HG03280 (cell line): ENCODE data around the gene ANKZF1.

Experiments
- ATAC-seq: cut with Tn5 transposase; IDR thresholded peaks from one replicate; pipeline ENCODE4 v1.9.1; 2021; ENCODE audit warnings: mild to moderate bottlenecking, moderate library complexity; ENCODE audit not compliant: unreplicated experiment

ANKZF1 gene

DNA sequence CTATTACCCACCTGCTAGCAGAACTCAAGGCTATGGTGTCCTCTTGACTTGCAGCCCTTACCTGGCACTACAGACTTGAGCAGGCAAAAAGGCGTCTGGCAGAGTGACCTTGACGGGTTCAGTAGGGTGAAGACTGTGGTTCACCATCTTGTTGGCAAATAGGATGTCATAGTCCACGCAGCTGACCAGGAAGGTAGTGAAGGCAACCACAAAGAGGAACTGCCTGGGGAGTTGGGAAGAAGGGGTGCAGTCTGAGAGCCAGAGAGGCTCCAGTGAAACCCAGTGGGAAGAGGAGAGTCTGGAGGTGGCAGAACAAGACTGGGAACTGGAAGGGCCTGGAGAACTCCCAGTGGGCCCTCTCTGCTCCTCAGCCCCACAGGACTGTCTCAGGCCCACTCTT, 4.3 kb upstream of the ANKZF1 start:
- no peak for ATAC-seq

DNA sequence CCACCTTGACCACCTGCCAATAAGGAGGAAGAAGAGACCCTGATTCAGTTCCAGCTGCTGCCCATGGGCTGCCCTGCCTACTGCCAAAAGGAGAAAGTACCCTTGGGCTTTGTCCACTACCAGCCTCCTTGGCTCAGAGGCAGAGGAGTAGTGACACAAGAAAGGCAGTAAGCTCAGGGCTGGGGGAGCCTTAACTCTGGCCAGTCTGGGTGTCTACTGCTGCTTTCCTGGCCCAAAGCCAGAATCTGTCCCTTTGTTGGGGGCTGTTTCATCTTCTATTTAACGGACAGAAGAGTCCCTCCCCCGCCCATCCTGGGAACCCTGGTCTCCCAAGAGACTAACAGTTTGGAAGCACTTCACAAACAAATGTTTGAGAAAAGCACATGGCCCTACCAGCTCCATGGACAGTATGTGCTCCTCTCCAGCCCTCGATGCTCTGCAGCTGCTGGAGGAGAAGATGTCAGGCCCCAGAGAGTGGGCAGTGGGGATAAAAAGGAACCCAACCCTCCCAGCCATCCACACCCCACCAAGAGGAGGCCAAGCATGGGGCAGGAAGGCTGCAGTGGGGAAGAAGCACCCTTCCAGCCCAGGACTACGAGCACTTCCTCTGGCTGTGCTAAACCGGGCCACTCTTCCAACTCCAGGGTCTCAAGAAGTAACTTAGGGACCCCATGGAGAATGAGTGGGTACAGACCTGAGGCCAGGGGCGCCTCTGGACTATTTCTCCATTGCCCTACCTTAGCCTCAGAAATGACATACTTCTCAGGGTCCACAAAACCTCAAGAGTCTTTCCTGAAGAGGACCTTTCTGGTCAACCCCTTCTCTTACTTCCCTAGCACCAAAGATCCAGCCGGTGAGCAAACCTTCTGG, 1.3 kb upstream of the ANKZF1 start:
- no peak for ATAC-seq

DNA sequence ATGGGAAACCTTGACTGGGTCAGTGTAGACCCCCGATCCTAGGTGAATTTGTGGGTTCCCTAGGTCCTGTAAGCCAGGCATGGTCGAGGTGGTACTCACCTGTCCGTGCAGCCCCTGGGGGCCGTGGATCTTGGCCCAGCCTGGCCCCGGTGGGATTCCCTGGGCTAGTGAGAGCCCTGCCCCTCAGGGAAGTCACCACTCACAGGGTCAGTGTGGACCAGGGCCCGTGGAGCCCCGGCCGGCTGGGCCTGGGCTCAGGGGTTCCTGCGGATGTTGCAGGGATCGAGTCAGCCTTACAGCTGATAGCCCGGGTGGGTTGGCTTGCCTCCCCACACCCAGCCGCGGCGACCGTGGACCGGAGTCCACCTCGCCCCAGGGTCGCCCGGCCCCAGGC, 698 bp upstream of the ANKZF1 start:
- no peak for ATAC-seq

DNA sequence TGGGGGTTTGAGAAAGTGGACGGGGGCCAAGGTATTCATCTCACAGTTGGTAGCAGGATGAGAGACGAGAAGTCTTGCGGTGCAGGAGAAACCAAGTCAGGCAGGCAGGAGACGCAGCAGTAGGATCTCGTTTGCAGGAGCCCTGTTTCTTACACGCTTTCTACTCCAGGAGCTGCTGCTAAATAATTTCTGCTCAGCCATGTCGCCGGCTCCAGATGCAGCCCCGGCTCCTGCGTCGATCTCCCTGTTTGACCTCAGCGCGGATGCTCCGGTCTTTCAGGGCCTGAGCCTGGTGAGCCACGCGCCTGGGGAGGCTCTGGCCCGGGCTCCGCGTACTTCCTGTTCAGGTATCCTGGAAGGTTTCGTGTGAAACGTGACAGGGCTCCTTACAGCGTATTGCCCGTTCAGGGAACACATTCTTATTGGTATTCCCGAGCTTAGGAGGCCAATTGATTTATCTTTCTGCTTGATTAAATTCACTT, 494 bp downstream of the ANKZF1 start:
- no peak for ATAC-seq

DNA sequence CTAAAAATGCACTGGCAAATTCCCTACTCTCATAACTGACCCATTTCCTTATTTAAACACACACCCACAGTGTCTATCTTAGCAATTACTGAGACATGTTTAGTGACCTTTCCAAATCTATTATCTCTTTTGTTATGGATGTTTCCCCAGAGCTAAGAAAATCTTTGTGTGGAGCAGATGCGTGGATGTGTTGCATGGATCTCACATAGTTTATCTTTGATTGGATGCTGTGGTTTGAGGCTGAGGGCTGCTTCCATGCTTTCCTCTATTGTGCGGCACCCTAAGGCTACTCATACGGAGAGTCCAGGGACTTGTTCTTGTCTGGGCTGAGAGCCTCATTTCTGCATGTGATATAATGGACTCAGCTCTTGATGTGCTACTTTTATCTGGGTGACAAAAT, 4.7 kb downstream of the ANKZF1 start:
- ATAC-seq, result no peak

DNA sequence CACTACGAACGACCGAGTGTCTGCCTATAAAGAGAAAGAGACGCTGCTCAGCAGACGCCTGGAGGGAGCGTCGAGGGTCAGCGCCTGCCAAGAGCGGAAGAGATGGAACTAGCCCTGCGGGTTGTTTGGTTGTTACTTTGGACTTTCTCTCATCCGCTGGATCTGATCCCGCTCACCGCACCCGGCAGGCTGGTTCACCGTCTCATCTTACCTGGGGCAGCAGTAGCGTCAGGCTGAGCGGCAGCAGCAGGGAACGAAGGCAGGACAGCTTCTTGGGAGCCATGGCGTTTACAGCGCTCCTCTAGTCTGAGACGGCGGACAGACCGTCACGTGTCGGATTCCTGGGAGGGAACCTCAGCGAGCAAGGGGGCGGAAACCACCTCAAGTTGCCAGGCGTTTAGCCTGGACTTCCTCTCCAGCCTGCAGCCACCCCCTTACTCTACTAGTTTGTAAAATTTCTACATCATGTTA, 13.7 kb downstream of the ANKZF1 start:
- ATAC-seq, result no peak

DNA sequence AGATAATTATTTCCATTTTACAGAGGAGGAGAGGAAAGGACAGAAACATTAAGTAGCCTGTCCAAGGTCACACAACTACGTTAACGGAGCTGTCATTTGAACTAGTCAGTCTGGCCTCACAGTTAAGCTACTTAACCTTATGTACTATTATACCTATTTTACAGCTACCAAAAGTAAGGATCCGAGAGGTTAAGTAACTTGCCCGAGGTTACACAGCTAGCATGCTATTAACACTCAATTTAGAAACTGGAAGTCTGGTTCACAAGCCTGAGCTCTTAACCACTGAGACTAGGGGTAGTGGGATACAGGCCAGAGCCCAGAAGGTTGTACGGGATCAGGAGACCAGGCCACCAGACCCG, 15.2 kb downstream of the ANKZF1 start:
- no peak for ATAC-seq

DNA sequence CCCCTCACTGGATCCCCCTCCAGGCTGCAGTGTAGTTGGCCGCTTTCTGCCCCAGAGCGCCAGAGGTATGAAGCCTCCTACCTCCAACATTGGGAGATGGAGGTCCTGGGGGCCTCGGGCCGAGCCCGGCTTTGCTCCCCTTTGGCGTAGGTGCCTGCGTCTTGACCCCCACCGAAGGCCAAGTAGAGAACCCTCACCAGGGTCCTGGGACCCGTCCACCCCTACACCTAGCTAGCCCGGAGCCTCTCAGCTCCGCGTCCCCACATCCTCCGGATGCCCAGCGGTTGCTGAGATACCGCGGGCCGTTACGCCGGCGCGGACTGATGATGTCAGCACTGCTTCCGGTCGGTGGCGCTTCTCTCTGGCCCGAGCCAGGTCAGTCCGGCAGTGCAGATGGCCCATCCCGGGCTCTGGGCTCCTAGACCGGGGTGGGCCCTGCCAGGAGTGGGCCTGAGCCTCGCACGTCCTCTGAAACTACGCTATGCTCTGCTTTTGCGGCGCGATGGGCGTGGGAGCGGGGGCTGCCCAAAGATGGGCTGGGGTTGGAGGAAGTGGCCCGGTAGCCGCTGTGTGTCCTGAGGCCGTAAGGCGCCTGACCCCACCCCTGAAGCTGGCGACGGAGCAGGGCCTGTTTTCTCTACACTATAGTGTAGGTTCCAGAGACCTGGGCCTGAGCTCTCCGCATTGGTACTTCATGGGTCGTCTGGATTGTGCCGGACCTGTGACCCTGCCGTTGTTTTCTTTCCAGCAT, 15.7 kb downstream of the ANKZF1 start, which contains the start of the genes GLB1L and STK16:
TSS of gene GLB1L (minus strand) at position 297 of the 751 bp plus-strand sequence. CDS start 1,871 bp downstream, outside the sequence.
TSS of gene STK16 (plus strand) at position 332 of the 751 bp plus-strand sequence. CDS start 521 bp downstream, outside the sequence.
- peak; percentile 83 for ATAC-seq

DNA sequence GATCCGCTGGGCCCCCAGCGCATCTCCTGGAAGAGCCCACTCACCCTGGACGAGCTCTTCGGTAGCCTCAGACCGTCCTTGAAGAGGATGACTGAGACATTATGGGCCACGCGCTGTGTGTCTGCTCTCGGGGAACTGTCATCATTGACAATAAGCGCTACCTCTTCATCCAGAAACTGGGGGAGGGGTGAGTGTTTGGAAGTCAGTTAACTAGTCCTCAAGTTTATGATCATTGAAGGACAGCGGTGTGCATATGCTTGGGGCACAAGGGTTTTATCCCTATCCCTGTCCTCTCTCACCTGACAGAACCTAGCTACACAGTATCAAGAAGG, 16.3 kb downstream of the ANKZF1 start:
- ATAC-seq, result no peak

DNA sequence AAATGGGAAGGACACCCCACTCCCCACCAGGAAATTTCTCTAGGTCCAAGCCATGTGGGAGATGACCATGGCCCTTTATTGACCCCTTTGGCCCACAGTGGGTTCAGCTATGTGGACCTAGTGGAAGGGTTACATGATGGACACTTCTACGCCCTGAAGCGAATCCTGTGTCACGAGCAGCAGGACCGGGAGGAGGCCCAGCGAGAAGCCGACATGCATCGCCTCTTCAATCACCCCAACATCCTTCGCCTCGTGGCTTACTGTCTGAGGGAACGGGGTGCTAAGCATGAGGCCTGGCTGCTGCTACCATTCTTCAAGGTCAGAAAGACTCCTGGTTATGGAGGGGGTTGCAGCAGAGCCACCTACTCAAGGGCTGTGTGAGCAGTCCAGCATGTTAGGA, 17.0 kb downstream of the ANKZF1 start:
- no peak for ATAC-seq

DNA sequence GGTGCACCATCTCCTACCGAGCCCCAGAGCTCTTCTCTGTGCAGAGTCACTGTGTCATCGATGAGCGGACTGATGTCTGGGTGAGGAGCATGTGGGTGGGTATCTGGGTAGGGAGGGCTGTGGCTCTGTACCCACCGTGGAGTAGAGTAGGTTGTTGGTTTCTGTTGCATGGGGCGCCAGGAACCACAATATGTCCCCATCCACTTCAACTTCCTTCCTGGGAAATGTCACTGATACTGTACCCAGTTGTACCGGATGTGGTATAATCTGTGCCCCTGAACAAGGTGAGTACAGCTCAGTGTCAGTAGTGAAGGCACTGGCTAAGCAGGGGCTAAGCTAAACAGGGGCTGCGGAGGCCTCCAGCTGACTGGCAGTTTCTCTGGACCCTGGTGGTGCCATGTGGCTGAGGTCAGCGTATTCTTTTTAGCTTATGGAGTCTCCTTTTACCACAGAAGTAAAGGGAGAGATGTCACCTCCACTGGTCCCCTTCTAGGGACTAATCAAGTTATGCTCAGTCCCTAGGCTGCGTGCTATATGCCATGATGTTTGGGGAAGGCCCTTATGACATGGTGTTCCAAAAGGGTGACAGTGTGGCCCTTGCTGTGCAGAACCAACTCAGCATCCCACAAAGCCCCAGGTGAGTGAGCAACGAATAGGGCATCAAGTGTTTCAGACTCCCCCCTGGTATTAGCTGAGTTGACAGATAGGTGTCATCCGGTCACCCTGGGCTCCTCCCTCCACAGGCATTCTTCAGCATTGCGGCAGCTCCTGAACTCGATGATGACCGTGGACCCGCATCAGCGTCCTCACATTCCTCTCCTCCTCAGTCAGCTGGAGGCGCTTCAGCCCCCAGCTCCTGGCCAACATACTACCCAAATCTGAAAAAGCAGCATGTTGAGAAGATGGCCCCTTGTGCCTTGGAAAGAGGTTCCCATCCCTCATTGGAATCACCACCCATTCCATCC, 18.4 kb downstream of the ANKZF1 start:
- ATAC-seq, result no peak

DNA sequence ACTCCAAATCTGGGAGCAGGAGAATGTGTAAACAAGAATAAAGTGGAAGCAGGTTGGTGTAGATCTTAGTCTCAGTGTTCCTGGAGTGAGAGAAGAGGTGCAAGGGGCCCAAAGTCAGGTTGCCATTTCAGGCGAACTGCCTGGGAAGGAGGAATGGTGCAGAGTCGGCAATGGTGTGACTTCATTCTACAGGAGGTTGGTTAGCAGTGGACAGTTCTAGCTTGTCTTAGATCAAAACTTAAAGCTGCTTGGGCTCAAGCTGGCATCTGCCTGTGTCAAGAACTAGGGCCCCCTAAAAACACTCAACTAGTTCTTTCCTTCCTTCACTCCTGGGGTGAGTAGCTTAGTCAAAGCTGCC, 19.2 kb downstream of the ANKZF1 start:
- ATAC-seq, result no peak

DNA sequence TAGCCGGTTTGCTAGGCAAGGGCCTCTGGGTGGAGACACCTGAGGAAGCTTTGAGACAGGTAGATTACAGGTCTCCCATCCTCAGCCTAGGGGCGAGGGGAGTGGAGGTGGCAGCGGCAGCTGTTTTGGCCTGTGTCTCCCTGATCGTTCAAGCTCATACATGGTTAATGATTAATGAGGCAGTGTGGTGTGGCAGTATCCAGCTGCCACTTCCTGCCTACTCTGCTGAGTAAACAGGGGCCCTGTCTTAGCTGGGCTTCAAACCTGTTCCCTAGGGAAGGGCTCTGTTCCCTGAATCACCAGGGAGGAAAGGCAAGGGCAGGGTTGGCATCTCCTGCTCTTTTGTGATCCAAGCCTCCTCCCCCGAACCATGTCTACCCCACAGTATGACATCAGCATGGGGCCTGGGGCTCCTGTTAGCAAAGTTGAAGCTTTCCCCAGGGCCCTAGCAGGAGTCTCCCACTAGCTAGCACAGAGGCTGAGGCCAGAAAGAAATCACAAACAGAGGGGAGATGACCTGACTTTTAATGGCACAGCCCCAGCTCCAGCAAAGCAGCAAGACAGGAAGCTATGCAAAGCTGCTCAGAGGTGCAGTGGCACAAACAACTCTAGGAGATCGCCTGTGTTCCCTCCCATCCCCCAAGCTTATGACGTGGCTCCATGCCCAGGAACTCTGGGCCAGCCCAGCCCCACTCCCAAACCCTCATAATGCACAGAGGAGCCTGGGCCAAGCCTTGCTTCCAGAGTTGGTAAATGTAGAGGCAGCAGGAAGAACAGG, 19.8 kb downstream of the ANKZF1 start:
- no peak for ATAC-seq

DNA sequence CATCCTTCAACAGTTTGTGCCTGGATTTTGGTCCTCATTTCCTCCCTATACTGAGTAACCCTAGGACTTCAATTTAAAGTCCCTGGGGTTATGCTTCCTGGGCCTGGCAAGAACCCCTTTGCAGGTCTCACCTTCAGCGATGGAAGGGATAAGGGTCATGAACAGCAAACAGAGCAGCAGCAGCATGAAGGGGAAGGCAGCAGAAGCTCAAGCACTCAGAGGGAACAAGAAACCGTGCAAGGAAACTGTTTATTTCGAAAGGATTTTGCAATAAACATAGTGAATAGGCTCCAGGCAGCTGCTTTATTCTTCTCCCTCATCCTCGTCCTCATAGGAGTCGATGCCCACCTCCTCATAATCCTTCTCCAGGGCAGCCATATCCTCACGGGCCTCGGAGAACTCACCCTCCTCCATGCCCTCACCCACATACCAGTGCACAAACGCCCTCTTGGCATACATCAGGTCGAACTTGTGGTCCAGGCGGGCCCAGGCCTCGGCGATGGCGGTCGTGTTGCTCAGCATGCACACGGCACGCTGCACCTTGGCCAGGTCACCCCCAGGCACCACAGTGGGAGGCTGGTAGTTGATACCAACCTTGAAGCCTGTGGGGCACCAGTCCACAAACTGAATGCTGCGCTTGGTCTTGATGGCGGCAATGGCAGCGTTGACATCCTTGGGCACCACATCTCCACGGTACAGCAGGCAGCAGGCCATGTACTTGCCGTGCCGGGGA, 20.6 kb downstream of the ANKZF1 start:
- no peak for ATAC-seq

DNA sequence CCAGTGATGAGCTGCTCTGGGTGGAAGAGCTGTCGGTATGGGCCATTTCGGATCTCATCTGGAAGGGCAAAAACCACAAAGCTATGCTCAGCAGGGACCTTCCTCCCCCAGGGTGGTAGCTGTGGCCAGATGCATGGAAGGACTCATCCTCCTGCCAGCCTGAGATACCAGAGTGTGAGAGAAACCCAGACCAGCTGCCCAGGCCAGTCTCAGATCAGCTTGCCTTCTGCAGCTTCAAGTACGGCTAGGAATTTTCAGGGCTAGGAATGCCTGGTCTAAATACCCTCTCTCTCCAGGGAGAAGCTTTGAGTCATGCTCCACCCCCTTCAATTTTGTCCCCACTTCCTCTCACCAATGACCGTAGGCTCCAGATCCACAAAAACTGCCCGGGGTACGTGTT, 22.1 kb downstream of the ANKZF1 start:
- no peak for ATAC-seq

DNA sequence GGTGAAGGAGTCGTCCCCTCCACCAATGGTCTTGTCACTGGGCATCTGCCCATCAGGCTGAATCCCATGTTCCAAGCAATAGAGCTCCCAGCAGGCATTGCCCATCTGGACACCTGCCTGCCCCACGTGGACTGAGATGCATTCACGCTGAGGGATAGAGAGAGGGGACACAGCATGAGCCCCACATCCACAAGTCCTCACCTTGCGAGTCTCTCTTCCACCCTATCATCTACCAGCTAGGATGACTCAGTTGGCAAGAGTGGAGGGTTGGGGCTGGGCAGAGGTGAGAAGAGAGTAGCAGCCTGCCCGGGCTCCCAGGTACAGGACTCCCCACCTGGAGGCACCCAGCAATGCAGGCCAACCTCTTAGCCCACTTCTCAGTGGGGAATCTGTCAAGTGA, 22.5 kb downstream of the ANKZF1 start:
- no peak for ATAC-seq

DNA sequence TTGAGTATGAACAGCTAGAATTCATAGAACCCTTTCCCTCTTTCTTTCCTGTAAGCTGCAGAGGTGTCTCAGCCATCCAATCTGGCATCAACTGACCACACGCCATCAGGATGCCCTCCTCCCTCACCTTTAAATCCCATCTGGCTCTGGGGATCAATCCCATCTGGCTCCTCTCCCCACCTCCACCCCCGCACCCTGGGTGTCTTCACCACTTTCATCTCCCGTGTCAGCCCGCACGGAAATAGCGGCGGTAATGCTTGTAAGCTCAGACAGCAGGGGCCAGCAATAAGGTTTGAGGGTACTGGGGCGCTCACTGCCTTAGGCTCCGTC, 22.9 kb downstream of the ANKZF1 start:
- no peak for ATAC-seq

DNA sequence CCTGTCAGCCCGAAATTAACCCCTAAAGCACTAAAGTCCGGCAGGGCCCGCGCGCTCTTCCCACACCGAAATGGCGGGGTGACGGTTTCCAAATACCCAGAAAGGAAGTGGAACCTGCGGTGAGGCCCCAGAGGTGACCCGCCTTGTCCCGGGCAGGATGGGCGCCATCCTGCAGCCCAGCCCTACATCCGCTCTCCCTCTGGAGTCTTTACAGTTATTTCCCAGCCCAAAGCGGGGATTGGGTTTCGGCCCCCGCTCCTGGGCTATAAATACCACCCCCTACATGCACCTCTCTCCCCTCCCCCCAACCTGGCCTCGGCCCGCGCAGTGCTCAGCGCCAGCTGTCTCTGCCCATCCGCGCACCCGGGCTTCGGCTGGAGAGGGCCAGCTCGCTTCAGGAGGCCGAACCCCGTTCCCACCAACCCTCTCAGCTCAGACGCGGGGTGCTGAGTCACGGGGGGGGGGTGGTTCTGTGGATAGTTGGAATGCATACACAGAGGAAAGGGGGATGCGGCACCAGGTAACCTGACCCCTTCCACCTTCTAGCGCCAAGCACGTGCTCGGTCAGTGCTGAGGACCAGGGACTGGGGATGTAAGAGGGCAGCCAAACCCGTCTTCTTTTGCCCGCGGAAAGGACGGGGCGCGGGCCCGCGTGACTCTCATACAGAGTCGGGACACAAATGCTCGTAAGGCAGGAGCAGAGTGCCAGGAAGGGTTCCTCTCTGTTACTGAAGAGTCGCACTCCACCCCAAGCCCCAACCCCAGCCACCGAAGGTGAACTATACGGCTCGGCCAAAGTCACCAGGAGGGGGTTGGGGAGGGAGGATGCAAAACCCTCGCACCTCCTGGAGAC, 23.5 kb downstream of the ANKZF1 start, which contains the start of gene TUBA4B:
TSS of gene TUBA4B (plus strand) at position 344 of the 853 bp plus-strand sequence. CDS start at position 509, 165 bp downstream.
- ATAC-seq, result peak; percentile 24
